GM19193 (cell line): ENCODE measurements around the gene ADCYAP1.

Experiments
- POLR2A ChIP-seq: IDR thresholded peaks from 4 replicates; pipeline ENCODE4 v1.6.1; 2011; ENCODE audit not compliant: insufficient read depth, insufficient read length; ENCODE audit errors: extremely low read depth

ADCYAP1 gene

GRCh38 chr18:904218-905090, at the start of gene ADCYAP1:
TSS of gene ADCYAP1 (plus strand) at chr18:904871. CDS start at chr18:905387, 516 bp downstream.
- no peak for TF ChIP-seq POLR2A

- no peak for TF ChIP-seq POLR2A
These were observed 46.7 kb upstream of the ADCYAP1 start for GRCh38 chr18:857986-858385.

GRCh38 chr18:864872-865273, 39.8 kb upstream of the ADCYAP1 start:
- no peak for TF ChIP-seq POLR2A

- no peak for TF ChIP-seq POLR2A
These were observed 37.4 kb upstream of the ADCYAP1 start for GRCh38 chr18:867257-867656.

GRCh38 chr18:875912-876311, 28.8 kb upstream of the ADCYAP1 start:
- TF ChIP-seq POLR2A, result no peak

GRCh38 chr18:877238-877637, 27.4 kb upstream of the ADCYAP1 start:
- TF ChIP-seq POLR2A, result no peak

- TF ChIP-seq POLR2A, result no peak
These were observed 18.6 kb upstream of the ADCYAP1 start for GRCh38 chr18:886076-886475.

GRCh38 chr18:887716-888115, 17.0 kb upstream of the ADCYAP1 start:
- TF ChIP-seq POLR2A, result no peak

GRCh38 chr18:892316-892715, 12.4 kb upstream of the ADCYAP1 start:
- no peak for TF ChIP-seq POLR2A

- no peak for TF ChIP-seq POLR2A
These were observed 8.4 kb upstream of the ADCYAP1 start for GRCh38 chr18:896315-896714.

GRCh38 chr18:901761-902160, 2.9 kb upstream of the ADCYAP1 start:
- no peak for TF ChIP-seq POLR2A

- TF ChIP-seq POLR2A, result no peak
These were observed 2.4 kb upstream of the ADCYAP1 start for GRCh38 chr18:902229-902628.

GRCh38 chr18:903701-904100, 970 bp upstream of the ADCYAP1 start:
- no peak for TF ChIP-seq POLR2A

- no peak for TF ChIP-seq POLR2A
These were observed 756 bp downstream of the ADCYAP1 start for GRCh38 chr18:905307-905947.

GRCh38 chr18:905948-906415, 1.3 kb downstream of the ADCYAP1 start:
- TF ChIP-seq POLR2A, result no peak
